ENCODE measurements around the gene CMTM8. TPM values are rescaled to one million over a fixed set of nuclear protein-coding genes. Genes with fewer than 3 reads are reported as not detected.
A peak's percentile ranks its signal among the peaks of the same experiment; 100 is the strongest.

The CMTM8 gene
- total RNA-seq, 1 donor from 2014 or later: 5.7 TPM

GRCh38 chr3:32326795-32327194 is 88.3 kb downstream of the CMTM8 start:
- H3K9me3 ChIP-seq (replicated peaks): no peaks in the 10 kb centered on the region
- no peak overlapping the region for H3K27ac ChIP-seq (replicated peaks)
- H3K36me3 ChIP-seq: no peaks in the 10 kb centered on the region
- no peaks in the 10 kb centered on the region for H3K27me3 ChIP-seq (ENCODE audit: low read depth)
- intact Hi-C loops (cut with micrococcal nuclease): no loop called here
- no peak for DNase-seq
- peaks cover 20% of the 10 kb centered on the region for H3K4me1 ChIP-seq
- H3K4me3 ChIP-seq: no peak overlapping the region
- no peak for TF ChIP-seq CTCF (IDR thresholded peaks at IDR 0.05; ENCODE audit: borderline replicate concordance)

- peaks cover 11% of the 10 kb centered on the region for H3K4me1 ChIP-seq
- H3K27me3 ChIP-seq (ENCODE audit: low read depth): no peaks in the 10 kb centered on the region
- TF ChIP-seq CTCF (IDR thresholded peaks at IDR 0.05; ENCODE audit: borderline replicate concordance): peak; percentile 30
- no peak for DNase-seq
- H3K9me3 ChIP-seq (replicated peaks): peaks cover 4% of the 10 kb centered on the region
- no peaks in the 10 kb centered on the region for H3K36me3 ChIP-seq
- no peak overlapping the region for H3K27ac ChIP-seq (replicated peaks)
- intact Hi-C loops (cut with micrococcal nuclease): loop anchor here (5.0 to 10.0 kb wide), 2 partner anchors 37 to 160 kb away; no protein-coding TSS in a partner anchor
- H3K4me3 ChIP-seq: no peak overlapping the region
Measured at GRCh38 chr3:32334675-32335074, 96.2 kb downstream of the CMTM8 start.

GRCh38 chr3:32335365-32336112 is 97.1 kb downstream of the CMTM8 start:
- DNase-seq: no peak
- Histone ChIP-seq H3K36me3 (no peaks in the 10 kb centered on the region), H3K9me3 (replicated peaks) (peaks cover 4% of the 10 kb centered on the region), H3K27ac (replicated peaks) (no peak overlapping the region), H3K27me3 (ENCODE audit: low read depth) (no peaks in the 10 kb centered on the region), H3K4me1 (peaks cover 11% of the 10 kb centered on the region), H3K4me3 (no peak overlapping the region)
- intact Hi-C loops (cut with micrococcal nuclease): loop anchor here (5.0 to 10.0 kb wide), 2 partner anchors 38 to 161 kb away; no protein-coding TSS in a partner anchor
- no peak for TF ChIP-seq CTCF (IDR thresholded peaks at IDR 0.05; ENCODE audit: borderline replicate concordance)

GRCh38 chr3:32336113-32336498 is 97.6 kb downstream of the CMTM8 start:
- Histone ChIP-seq H3K9me3 (replicated peaks) (peaks cover 4% of the 10 kb centered on the region), H3K4me1 (peaks cover 11% of the 10 kb centered on the region), H3K36me3 (no peaks in the 10 kb centered on the region), H3K27ac (replicated peaks) (no peak overlapping the region), H3K4me3 (no peak overlapping the region), H3K27me3 (ENCODE audit: low read depth) (no peaks in the 10 kb centered on the region)
- intact Hi-C loops (cut with micrococcal nuclease): loop anchor here (5.0 to 10.0 kb wide), 2 partner anchors 39 to 161 kb away; no protein-coding TSS in a partner anchor
- no peak for TF ChIP-seq CTCF (IDR thresholded peaks at IDR 0.05; ENCODE audit: borderline replicate concordance)
- no peak for DNase-seq

- no peak for DNase-seq
- no peak for TF ChIP-seq CTCF (IDR thresholded peaks at IDR 0.05; ENCODE audit: borderline replicate concordance)
- H3K27ac ChIP-seq (replicated peaks): no peak overlapping the region
- no peak overlapping the region for H3K4me3 ChIP-seq
- no peaks in the 10 kb centered on the region for H3K36me3 ChIP-seq
- peaks cover 4% of the 10 kb centered on the region for H3K9me3 ChIP-seq (replicated peaks)
- intact Hi-C loops (cut with micrococcal nuclease): loop anchor here (5.0 to 10.0 kb wide), 2 partner anchors 40 to 163 kb away; no protein-coding TSS in a partner anchor
- no peaks in the 10 kb centered on the region for H3K27me3 ChIP-seq (ENCODE audit: low read depth)
- H3K4me1 ChIP-seq: peaks cover 11% of the 10 kb centered on the region
Measured at GRCh38 chr3:32337505-32337904, 99.0 kb downstream of the CMTM8 start.

Data from left ventricle myocardium inferior (tissue), 1 donor.